HG02870 (cell line): ENCODE results near the gene AMH.
"Not testable (repeated sequence)": the region's sequence is repeated elsewhere in the genome, so short reads cannot be mapped to it uniquely, and the experiment has no call there.

Experiments used
- ATAC-seq: cut with Tn5 transposase; IDR thresholded peaks from one replicate; pipeline ENCODE4 v1.9.1; 2021; ENCODE audit warnings: mild to moderate bottlenecking, moderate library complexity; ENCODE audit not compliant: unreplicated experiment

AMH gene

GRCh38 chr19:2268861-2269243 lies 19.7 kb downstream of the AMH start:
- no peak for ATAC-seq

- peak; percentile 46 for ATAC-seq
Measured at GRCh38 chr19:2269244-2270156, 20.4 kb downstream of the AMH start.

DNA sequence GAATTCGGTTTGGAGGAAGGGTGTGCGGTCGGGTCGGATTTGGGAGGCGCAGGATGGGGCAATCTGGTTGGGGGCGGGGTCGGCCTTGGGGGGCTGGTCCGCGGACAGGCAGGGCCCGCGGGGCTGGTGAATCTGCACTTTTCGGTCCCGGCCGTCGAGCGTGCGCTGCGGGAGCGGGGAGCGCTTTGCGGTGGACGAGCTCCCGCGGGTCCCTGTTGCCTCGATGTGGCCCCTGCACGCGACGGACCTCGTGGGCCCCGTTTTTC lies 21.0 kb downstream of the AMH start:
- ATAC-seq = no peak

GRCh38 chr19:2270423-2271233 lies 21.5 kb downstream of the AMH start:
- no peak for ATAC-seq

DNA sequence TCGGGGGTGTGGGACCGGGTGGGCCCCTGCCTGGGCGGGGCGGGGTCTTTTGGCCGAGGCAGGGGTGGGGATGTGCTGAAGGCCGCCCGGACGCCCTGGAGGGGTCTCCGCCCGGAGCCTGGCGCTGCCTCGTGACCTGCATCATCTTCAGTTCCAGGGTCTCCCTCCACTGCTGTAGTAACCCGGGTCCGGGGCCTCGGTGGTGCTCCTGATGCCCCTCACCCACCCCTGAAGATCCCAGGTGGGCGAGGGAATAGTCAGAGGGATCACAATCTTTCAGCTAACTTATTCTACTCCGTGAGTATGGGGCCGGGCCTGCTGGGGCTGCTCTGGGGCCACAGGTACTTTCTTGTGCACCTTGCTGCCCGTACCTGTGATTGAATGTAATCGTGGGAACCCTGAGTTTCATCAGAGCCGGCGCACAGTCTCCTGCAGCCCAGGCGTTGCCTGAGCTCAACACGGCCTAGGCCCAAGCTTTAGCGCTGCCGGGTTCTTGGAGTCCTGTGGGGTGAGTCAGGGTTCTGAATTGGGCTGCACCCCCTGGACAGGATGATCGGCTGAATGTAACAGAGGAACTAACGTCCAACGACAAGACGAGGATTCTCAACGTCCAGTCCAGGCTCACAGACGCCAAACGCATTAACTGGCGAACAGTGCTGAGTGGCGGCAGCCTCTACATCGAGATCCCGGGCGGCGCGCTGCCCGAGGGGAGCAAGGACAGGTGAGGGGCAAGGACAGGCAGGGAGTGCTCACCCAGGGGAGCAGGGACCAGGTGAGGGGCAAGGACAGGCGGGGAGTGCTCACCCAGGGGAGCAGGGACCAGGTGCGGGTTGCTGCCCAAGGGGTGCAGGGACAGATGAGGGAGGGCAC lies 22.3 kb downstream of the AMH start:
- ATAC-seq = no peak

DNA sequence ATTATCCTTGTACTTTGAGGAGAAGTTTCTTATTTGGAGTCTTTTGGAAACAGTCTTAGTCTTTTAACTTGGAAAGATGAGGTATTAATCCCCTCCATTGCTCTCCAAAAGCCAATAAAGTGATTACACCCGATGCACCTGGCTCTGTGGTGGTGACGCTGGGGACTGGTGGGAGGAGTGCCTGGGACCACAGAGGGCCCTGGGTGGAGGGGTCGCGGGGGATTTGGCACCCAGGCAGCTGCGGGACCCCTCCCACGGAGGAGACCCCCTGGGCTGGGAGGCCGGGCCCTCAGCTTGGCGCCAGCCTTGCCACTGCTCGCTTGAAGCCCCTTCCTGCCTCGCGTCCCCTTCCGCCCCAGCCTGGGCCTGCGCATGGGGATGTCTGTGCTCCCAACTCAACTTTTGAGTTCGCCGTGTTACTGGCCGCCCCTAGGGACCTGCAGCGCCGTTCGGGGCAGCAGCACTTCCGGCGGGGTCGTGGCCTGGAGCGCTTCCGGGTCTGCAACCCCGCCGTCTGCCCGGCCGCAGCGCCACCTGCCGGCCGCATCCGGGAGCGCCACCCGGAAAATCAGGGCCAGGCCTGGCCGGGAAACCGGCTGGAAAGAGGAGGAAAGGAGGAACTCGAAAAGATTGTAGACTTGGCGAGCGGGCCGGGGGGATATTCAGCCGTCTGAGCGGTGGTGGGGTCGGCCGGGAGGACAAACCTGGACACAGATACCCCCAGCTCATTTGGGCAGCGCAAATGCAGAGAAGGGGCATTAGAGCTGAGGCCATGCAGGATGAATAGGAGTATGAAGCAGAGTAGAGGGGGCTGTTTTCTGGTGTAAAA lies 24.4 kb downstream of the AMH start:
- no peak for ATAC-seq

- no peak for ATAC-seq
Measured at GRCh38 chr19:2274185-2274711, 25.1 kb downstream of the AMH start.

GRCh38 chr19:2274931-2275535 lies 25.9 kb downstream of the AMH start:
- ATAC-seq = no peak

DNA sequence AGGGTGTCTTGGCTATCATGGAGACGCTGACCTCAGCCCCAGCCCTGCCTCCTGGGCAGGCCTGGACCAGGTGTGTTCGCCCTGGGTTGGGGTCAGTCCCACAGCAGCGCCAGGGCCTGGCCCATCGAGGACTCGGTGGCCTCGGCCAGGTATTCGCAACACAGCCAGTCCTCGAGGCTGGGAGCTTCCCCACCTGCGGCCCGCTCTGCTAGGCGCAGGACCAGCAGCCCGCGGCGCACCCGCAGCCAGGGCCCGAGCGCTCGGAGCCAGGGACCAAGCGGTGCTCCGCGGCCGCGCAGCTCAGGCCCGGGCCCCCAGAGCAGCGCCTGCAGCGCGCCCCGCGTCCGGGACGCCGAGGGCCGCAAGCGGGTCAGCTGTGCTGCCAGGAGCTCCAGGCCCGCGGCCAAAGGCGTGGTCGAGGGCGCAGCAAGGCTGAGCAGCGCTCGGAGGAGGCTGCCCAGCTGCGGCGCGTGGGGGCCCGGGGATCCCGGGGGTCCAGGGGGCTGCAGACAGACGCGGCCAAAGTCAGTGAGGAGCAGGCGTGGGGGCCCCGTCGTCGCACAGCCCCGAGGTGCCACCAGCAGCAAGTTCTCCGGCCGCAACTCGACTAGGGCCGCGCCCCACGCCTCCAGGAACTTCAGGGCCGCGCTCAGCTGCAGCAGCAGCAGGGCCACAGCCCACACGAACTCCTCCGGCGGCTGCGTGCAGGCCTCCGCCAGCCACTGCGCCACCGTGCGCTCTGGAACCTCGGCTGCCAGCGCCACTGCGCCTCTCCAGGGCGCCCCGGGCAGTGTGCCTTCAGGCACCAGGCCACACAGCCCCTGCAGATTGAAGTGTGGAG lies 26.7 kb downstream of the AMH start:
- ATAC-seq = no peak

- no peak for ATAC-seq
Measured at GRCh38 chr19:2276429-2276986, 27.4 kb downstream of the AMH start.

GRCh38 chr19:2277138-2277537 lies 28.0 kb downstream of the AMH start:
- ATAC-seq = no peak

DNA sequence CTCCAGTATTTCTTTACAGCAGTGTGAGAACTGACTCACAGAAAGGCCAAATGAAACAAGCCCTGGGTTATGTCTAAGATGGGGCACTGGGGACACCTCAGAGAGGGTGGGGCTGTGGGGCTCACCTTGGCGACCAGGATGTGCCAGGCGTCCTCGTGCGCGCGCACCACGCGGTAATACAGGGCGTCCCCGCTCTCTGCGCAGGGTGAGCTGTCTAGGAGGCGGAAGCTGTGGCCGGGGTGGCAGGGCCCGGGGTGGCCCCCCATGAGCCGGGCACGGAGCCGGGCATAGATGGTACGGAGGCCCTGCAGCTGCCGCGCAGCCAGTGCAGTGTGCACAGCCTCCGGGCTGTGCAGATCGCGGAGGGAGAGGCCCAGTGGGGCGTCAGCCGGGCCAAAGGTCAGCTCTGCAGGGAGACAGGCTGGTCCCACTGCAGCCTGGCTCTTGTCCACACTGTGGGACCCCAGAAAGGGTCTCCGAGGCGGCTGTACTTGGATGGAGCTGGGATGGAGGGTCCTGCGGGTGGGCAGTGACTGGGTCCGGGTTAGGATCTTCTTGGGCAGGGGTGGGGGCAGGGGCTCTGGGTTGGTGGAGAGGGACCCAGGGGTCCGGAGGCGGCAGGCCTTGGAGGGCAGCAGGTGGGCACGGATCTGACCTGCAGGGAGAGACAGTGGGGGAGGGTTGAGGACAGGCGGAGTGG lies 29.5 kb downstream of the AMH start:
- ATAC-seq = no peak

DNA sequence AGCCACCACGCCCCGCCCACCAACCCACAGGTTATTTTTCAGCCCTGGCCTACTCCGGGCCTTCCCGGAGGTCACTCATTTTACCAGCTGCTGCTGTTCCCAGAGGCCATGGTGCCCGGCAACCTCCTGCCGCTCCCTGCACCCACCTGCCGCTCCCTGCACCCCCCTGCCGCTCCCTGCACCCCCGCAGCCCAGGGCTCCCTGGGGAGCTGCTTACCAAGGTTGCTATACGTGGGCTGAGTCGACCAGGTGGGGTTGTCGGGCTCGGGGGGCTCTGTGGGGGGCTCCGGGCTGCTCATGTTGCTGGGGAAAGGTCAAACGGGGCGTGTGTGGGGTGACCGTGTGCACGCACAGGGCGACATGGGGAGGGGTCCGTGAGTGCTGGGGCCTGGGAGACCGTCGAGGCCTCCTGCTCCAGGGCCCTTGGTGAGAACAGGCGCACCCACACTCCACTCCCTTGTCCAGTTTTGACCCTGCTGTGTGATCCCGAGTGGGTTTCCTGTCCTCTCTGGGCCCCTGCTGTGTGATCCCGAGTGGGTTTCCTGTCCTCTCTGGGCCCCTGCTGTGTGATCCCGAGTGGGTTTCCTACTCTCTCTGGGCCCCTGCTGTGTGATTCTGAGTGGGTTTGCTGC lies 31.6 kb downstream of the AMH start:
- no peak for ATAC-seq

- not testable (repeated sequence) for ATAC-seq
Measured at GRCh38 chr19:2281265-2282061, 32.3 kb downstream of the AMH start.

DNA sequence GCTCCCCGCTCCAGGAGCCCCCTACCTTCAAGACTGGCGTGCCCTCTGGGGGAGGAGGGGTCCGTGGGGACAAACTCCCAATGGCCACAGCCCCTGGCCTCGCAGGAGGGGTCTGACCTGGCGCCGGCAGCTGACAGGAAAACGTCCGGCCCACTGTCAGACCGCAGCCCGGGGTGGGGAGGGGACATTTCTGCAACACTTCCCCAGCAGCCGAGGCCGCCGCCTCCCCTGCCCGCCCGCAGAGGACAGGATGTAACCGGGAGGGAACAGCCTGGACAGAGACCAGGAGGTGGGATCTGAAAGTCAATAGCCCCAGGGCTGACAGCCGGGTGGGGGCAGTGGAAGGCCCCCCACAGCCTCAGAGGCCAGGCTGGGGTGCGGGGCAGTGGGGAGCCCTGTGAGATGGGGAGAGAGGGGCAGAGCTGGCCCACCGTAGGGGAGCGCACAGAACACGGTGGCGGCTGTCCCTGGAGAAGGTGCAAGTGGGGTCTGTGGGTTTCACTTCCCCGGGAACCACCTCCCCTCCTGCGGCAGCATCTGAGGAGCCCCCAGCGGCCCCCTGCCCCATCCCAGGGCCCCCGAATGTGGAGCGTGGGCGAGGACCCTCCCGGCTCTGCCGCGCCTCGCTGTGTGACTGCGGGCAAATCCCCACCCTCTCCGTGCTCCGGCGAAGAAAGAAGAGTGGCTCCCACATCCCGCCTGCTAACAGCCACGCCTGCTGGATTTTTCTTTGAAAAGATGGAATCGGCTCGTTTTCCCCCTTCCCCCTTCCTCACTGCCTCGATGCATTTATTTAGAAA lies 33.1 kb downstream of the AMH start, which contains the start of gene PEAK3:
Gene PEAK3, minus strand, starts transcription at position 114 of the 800 bp plus-strand sequence. CDS start 1,244 bp downstream, outside the sequence.
- ATAC-seq = no peak

GRCh38 chr19:2282862-2283237 lies 33.7 kb downstream of the AMH start:
- no peak for ATAC-seq
